NCI-H345 treated with DMSO at 0.1 percent for 48 hours (cell line): Measurements from ENCODE around the gene KCNMA1.

Experiments used
- DNase-seq: peaks from one replicate; lab custom pipeline; 2025; ENCODE audit not compliant: unreplicated experiment; lab: John Stamatoyannopoulos, UW

The KCNMA1 gene

GRCh38 chr10:77011874-77012811 lies 625.5 kb downstream of the KCNMA1 start:
- DNase-seq = no peak

GRCh38 chr10:77010430-77010829 lies 627.2 kb downstream of the KCNMA1 start:
- DNase-seq = no peak

GRCh38 chr10:77007834-77008233 lies 629.8 kb downstream of the KCNMA1 start:
- no peak for DNase-seq

- DNase-seq = no peak
These were observed 630.6 kb downstream of the KCNMA1 start for GRCh38 chr10:77006836-77007511.

GRCh38 chr10:77005871-77006270 lies 631.7 kb downstream of the KCNMA1 start:
- no peak for DNase-seq

GRCh38 chr10:77004917-77005564 lies 632.6 kb downstream of the KCNMA1 start:
- DNase-seq = no peak

GRCh38 chr10:77002872-77003271 lies 634.7 kb downstream of the KCNMA1 start:
- DNase-seq = no peak

- no peak for DNase-seq
These were observed 636.4 kb downstream of the KCNMA1 start for GRCh38 chr10:77001206-77001605.

GRCh38 chr10:76998451-76998850 lies 639.2 kb downstream of the KCNMA1 start:
- no peak for DNase-seq

- DNase-seq = no peak
These were observed 640.0 kb downstream of the KCNMA1 start for GRCh38 chr10:76997631-76998030.

GRCh38 chr10:76995023-76995422 lies 642.6 kb downstream of the KCNMA1 start:
- no peak for DNase-seq

GRCh38 chr10:76993213-76993612 lies 644.4 kb downstream of the KCNMA1 start:
- no peak for DNase-seq

GRCh38 chr10:76992467-76992866 lies 645.1 kb downstream of the KCNMA1 start:
- DNase-seq = no peak

GRCh38 chr10:76991621-76992020 lies 646.0 kb downstream of the KCNMA1 start:
- no peak for DNase-seq

GRCh38 chr10:76990561-76990960 lies 647.0 kb downstream of the KCNMA1 start:
- DNase-seq = no peak

GRCh38 chr10:76984559-76985443 lies 652.8 kb downstream of the KCNMA1 start:
- DNase-seq = peak; percentile 50

GRCh38 chr10:76983624-76984023 lies 654.0 kb downstream of the KCNMA1 start:
- no peak for DNase-seq

- DNase-seq = no peak
These were observed 654.9 kb downstream of the KCNMA1 start for GRCh38 chr10:76982671-76983070.

GRCh38 chr10:76981251-76981650 lies 656.4 kb downstream of the KCNMA1 start:
- no peak for DNase-seq

- DNase-seq = no peak
These were observed 659.7 kb downstream of the KCNMA1 start for GRCh38 chr10:76977901-76978300.

GRCh38 chr10:76977046-76977445 lies 660.6 kb downstream of the KCNMA1 start:
- no peak for DNase-seq
